AG09309 (cell line): ENCODE results near the gene SHROOM1.
A peak's percentile ranks its signal among the peaks of the same experiment; 100 is the strongest.

Experiments used
- DNase-seq: peaks from one replicate; pipeline ENCODE4 v3.0.0-alpha.2; 2010; ENCODE audit warnings: low read depth
- H3K4me3 ChIP-seq: 2 replicates; pipeline ENCODE4 v1.5.1; 2011; ENCODE audit warnings: mild to moderate bottlenecking, low read depth, low read length, moderate library complexity; ENCODE audit not compliant: control insufficient read depth
- TF ChIP-seq, protein P1 (sequence below): IDR thresholded peaks from 2 replicates; pipeline ENCODE4 v1.5.1; 2011; ENCODE audit warnings: mild to moderate bottlenecking, low read depth, low read length, inconsistent platforms; ENCODE audit not compliant: insufficient read depth, control insufficient read depth; ENCODE audit errors: missing control alignments

The SHROOM1 gene

DNA sequence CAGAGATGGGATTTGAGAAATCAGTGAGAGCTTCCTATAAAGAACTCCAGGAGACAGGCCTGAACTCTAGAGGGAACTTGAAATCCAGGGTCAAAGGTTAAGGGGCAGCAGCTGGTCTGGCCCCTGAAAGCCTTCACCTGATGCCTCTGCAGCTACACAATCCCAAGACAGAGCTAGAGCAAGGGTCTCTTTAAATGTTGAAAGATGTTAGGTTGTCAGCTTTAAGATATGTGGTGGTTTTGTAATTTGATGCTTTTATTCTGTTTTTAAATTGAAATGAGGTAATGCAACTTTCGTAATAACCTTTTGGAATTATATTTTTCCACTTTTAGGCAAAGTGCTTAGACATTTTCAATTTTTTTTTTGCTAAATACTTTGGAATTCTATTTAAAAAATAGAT lies 15.0 kb downstream of the SHROOM1 start:
- TF ChIP-seq, protein P1, sequence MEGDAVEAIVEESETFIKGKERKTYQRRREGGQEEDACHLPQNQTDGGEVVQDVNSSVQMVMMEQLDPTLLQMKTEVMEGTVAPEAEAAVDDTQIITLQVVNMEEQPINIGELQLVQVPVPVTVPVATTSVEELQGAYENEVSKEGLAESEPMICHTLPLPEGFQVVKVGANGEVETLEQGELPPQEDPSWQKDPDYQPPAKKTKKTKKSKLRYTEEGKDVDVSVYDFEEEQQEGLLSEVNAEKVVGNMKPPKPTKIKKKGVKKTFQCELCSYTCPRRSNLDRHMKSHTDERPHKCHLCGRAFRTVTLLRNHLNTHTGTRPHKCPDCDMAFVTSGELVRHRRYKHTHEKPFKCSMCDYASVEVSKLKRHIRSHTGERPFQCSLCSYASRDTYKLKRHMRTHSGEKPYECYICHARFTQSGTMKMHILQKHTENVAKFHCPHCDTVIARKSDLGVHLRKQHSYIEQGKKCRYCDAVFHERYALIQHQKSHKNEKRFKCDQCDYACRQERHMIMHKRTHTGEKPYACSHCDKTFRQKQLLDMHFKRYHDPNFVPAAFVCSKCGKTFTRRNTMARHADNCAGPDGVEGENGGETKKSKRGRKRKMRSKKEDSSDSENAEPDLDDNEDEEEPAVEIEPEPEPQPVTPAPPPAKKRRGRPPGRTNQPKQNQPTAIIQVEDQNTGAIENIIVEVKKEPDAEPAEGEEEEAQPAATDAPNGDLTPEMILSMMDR: no peak

DNA sequence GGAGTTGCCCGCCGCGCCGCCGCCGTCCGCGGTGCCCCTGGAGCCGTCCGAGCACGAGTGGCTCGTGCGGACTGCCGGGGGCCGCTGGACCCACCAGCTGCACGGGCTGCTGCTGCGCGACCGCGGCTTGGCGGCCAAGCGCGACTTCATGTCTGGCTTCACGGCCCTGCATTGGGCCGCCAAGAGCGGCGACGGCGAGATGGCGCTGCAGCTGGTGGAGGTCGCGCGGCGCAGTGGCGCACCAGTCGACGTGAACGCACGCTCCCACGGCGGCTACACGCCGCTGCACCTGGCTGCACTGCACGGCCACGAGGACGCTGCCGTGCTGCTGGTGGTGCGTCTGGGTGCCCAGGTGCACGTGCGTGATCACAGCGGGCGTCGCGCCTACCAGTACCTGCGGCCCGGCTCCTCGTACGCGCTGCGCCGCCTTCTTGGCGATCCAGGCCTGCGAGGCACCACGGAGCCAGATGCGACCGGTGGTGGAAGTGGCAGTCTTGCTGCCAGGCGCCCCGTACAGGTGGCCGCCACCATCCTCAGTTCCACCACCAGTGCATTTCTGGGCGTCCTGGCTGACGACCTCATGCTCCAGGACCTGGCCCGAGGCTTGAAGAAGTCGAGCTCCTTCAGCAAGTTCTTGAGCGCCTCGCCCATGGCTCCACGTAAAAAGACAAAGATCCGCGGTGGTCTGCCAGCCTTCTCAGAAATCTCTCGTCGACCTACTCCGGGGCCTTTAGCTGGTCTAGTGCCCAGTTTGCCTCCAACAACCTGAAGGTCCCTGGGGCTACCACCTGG lies 15.7 kb downstream of the SHROOM1 start:
- H3K4me3 ChIP-seq: no peak overlapping the region
- TF ChIP-seq, protein P1: no peak

More for the DNA sequence above, 15.0 kb downstream of the SHROOM1 start:
- no peak for DNase-seq
- H3K4me3 ChIP-seq: no peak overlapping the region

GRCh38 chr5:132813599-132814502 lies 16.6 kb downstream of the SHROOM1 start:
- TF ChIP-seq, protein P1: no peak
- H3K4me3 ChIP-seq: no peak overlapping the region
- no peak for DNase-seq

More for the DNA sequence above, 15.7 kb downstream of the SHROOM1 start:
- DNase-seq: no peak

DNA sequence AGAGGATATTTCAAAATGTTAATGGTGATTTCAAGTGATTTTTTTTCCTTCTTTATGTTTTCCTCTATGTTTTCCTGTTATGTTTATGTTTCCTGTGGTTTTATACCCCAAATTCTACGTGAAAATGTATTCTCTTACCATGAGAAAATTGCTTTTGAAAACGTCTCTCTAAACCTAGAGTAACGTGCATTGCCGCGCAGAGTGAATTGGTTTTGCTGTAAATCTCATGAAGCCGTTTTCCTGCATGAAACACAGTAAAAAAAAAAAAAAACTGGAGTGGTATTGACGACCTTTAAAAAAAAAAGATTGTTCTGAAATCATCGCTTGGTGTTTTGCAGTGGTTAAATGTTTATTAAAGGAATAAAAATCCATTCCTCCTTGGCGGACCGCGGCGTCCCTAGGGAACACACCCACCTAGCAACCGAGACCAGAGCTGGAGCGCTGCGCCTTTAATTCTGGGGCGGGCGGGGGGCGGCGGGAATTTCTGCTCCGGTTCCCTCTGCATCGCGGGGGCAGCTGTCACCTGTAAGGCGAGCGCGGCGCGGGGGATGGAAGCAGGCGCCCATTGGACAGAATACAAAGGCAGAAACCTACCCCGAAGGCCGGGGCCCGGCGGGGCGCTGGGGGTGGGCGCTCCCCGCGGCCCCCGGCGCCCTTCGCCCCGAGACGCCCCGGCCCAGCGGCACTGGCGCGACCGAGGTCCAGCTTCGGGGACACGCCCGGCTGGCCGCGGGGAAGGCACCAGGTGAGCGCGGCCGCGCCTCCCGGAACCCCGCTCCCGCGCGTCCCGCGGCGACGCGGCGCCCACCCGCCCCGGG lies 17.5 kb downstream of the SHROOM1 start, which contains the start of gene SOWAHA:
Gene SOWAHA (plus strand): TSS at position 522 of the 818 bp plus-strand sequence. CDS start 320 bp downstream, outside the sequence.
- TF ChIP-seq, protein P1: no peak
- no peak for DNase-seq
- peak within 1 kb of the TSS; percentile 18 for H3K4me3 ChIP-seq

DNA sequence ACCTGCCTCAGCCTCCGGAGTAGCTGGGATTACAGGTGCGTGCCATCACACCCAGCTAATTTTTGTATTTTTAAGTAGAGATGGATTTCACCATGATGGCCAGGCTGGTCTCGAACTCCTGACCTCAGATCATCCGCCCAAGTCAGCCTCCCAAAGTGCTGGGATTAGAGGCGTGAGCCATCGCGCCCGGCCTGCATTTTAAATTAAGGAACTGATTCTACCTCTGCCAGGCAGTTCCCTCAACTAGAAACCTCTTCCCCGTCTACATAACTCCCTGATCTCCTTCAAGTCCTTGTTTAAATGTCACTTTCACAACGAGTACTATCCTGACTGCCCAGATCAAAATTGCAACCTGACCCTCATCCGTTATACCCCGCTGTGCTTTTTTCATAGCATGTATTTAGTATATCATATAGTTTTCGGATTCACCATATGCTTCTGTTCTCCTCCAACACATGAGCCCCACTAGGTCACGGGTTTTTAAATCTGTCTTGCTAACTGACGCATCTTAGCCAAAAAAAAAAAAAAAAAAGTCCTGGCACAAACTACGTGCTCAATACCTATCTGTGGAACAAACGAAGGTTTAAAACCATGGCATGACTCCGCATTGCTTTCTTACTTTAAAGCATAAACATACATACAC lies 18.2 kb downstream of the SHROOM1 start:
- TF ChIP-seq, protein P1: no peak
- DNase-seq: no peak
- H3K4me3 ChIP-seq: no peak overlapping the region

- H3K4me3 ChIP-seq: no peak overlapping the region
- no peak for DNase-seq
- TF ChIP-seq, protein P1: no peak
Measured at GRCh38 chr5:132810605-132811004, 19.8 kb downstream of the SHROOM1 start.
